Activated CD4-positive, alpha-beta T cell treated with anti-CD3 and anti-CD28 coated beads, Interleukin-2, amount 50 U/mL, for 24 hours (primary cell): ENCODE measurements around the gene EFNA2.
"Not testable (repeated sequence)": the region's sequence is repeated elsewhere in the genome, so short reads cannot be mapped to it uniquely, and the experiment has no call there.

Experiments used
- DNase-seq, 2 donors: peaks; one replicate each; pipeline ENCODE4 v3.0.0-alpha.2; 2020; ENCODE audit warnings: low read depth in 1 of 2, low spot score in 1 of 2

EFNA2 gene

DNA sequence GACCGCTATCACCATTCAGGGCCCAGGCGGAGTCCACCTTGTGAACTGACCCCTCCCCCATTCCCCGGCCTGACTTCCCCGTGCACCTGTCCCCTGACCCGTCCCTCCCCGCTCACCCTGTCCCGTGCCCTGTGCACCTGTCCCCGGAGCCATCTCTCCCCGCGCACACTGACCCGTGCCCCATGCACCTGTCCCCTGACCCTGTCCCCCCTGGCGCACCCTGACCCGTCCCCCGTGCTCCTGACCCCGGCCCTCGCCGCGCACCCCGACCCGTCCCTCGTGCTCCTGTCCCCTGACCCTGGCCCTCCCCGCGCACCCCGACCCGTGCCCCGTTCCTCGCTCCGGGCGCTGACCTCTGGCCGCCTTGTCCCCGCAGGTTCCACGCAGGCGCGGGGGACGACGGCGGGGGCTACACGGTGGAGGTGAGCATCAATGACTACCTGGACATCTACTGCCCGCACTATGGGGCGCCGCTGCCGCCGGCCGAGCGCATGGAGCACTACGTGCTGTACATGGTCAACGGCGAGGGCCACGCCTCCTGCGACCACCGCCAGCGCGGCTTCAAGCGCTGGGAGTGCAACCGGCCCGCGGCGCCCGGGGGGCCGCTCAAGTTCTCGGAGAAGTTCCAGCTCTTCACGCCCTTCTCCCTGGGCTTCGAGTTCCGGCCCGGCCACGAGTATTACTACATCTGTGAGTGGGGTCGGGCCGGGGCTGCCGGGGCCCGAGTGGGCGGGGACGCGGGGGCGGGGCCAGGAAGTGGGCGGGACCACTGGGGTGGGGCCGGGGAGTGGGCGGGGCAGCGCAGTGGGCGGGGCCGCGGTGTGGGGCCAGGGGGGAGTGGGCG, 9.7 kb downstream of the EFNA2 start:
- no peak for DNase-seq

DNA sequence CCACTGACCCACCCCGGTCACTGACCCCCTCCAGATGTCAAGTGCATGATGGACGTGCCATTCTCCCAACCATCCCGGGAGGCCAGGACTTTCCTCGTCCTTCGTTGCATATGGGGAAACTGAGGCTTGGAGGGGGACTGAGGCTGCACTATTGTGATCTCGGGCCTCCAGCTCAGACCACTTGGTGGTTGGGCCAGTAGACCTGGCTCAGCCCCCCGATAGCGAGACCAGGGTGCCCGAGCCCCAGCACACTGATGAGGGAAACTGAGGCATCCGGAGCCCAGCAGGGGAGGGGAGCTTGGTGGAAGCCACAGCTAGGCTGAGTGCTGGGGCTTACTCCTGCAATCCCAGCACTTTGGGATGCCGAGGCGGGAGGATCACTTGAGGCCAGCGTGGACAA, 10.4 kb downstream of the EFNA2 start:
- DNase-seq = no peak

DNA sequence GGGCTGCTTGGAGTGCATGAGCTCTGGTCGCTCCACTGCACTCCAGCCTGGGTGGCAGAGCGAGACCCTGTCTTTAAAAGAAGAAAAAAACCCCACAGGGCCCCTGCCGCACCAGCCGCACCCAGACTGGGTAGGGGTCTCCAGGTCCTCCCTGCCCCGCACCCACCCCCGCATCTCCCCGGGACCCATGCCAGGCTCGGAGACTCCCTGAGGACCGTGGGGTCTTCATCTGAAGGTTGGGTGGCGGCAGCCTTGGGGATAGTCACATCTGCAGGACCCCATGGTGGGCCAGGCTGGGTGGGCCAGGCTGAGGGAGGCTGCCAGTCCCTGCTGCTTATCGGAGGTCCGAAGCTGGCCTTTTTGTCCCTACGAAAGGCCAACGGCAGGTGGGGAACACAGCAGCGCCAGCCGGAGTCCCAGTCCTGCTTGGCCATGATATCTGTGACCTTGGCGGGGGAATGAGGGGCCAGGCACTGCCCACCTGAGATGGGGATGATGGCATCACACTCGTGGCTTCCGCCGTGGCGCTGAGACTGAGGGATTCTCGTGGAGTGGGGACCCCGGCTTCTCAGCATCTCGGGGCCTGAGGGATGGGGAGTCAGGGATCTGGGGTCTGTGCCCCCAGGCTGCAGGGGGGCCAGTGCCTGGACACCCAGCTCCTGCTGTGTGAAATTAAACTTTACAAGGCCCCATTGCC, 11.1 kb downstream of the EFNA2 start:
- DNase-seq = no peak

DNA sequence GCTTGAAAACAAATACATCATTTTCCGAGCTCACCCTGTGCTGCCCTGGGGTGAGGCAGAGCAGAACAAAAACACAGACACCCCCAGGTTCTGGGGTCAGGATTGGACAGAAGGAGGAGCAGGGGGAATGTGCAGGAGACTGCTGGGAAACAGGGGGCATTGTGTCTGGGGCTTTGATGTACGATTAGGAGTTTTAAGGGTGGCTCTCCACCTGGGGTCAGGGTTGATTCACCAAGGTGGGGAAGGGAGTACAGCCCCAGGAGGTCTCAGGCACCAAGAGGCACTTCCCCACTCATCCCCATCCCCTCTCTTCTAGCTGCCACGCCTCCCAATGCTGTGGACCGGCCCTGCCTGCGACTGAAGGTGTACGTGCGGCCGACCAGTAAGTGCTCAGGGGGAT, 12.6 kb downstream of the EFNA2 start:
- DNase-seq = no peak

DNA sequence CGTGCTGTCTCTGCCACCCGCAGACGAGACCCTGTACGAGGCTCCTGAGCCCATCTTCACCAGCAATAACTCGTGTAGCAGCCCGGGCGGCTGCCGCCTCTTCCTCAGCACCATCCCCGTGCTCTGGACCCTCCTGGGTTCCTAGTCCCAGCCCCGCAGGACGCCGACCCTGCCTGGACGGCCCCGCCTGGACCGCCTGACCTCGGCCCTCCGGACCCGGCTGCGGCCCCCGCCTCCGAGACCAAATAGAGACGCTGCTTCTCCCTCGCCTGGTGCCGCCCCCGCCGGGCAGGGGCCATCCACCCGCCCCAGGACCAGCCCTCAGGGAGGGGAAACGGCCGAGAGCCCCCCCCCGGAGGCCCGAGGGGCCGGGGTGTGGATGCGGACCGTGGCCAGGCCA, 14.1 kb downstream of the EFNA2 start:
- no peak for DNase-seq

DNA sequence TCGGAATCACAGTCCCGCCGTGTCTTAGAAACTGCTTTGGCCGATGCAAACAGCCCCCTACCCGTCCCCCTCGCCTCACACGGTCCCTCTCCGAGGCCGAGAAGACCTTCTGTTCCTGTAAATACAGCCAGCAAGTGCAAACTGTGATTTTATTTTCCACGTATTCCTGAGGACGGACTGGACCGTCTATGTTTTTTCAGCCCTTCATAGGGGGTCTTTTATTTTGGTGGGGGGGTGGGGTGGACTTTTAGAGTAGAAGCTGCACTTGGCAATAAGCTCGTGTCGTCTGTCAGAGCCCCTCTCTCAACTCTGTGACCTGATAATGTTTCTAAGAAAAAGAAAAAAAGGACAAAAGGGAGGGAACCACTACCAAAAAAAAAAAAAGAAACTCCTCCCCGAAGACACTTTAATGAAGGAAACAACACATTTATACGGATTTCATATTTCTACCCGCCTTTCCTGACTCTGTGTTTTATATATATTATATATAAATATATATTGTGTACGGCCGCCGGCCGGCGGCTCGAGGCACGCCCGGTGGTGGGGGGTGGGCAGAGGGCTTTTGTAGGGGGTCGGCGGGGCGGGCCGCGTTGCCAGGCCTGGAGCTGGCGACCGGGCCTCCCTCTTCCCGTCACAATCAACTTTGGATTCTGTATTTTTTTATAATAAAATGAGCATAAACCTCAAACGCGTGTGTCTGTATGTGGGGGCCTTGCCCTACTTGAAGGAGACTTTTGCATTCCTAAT, 15.2 kb downstream of the EFNA2 start:
- DNase-seq = no peak

DNA sequence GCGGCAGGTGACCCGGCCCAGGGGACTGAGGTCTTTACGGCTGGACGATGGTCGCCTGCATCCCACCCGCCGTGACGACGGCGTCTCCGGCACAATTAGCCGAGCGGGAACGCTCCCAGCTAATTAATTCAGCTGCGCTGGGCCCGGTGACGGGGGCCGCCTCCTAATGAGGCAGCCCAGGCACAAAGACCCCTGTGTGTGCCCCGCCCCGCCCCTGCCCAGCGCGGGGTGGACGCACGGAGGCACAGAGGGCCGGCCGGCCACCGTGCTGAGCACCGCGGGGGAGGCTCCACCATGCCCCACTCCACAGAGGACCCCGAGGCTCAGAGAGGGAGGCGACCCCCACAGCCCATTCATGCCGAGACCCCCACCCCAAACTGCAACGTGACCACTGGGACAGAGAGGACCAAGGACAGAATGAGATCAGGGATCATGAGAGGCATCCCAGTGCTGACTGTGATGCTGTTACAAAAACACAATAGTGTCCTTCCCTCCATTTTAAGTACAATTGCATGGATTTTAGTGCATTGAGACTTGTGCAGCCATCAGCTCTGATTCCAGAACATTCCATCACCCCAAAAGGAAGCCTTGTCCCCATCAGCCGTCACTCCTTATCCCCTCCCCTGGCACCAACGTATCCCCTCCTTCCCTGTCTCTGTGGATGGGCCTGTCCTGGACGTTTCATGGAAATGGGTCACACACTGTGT, 17.0 kb downstream of the EFNA2 start:
- no peak for DNase-seq

DNA sequence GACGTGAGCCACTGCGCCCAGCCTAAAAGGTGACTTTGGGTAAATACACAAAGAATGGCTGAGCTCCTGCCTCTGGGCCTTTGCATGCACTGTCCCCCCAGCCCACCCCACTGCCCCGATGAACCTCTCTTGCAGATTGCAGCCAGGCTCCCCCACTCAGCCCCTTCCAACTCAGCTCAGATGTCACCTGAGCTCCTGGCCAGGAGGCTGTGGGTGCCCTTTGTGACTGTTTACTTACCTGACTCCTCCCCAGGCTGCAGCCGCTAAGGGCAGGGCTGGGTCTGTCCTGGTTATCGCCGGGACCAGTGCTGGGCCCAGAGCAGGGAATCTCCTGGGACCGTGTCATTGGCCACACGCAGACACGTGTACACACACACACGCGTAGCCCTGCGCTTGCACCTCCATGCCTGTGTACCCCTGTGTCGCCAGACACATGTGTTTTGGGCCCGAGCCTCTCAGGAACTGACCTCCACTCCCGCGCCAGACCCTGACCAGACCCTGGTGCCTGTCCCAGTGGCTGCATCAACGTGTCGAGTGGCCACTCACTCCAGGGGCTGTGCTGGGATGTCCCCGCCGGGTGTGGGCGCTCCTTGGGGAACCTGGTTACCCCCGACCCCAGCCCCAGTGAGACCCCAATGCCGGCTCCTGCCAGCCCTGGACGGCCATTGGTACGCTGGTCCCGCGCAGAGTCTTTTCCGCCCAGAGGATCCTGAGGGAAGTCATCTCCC, 18.7 kb downstream of the EFNA2 start:
- no peak for DNase-seq

DNA sequence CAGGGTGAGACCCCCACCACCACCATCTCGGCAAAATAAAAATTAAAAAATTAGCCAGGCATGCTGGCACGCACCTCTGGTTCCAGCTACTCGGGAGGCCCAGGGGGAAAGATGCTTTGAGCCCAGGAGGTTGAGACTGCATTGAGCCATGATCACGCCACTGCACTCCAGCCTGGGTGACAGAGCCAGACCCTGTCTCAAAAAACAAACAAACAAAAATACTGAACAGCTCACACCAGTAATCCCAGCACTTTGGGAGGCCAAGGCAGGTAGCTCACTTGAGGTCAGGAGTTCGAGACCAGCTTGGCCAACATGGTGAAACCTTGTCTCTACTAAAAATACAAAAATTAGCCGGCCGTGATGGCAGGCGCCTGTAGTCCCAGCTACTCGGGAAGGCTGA, 19.7 kb downstream of the EFNA2 start:
- not testable (repeated sequence) for DNase-seq

DNA sequence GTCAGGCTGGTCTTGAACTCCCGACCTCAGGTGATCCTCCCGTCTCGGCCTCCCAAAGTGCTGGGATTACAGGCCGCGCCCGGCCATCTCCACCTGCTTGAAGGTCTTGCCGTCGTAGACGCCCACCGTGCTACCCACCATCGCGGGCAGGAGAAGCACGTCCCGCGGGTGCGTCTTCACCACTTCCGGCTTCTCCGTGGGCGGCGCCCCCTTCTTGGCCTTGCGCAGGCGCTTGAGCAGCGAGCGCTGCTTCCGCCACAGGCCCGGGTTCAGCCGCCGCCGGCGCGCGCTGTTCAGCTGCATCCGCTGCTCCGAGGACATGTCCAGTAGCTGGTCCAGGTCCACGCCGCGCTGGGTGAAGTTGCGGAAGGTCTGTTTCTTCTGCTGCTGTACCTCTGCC, 21.6 kb downstream of the EFNA2 start:
- no peak for DNase-seq

DNA sequence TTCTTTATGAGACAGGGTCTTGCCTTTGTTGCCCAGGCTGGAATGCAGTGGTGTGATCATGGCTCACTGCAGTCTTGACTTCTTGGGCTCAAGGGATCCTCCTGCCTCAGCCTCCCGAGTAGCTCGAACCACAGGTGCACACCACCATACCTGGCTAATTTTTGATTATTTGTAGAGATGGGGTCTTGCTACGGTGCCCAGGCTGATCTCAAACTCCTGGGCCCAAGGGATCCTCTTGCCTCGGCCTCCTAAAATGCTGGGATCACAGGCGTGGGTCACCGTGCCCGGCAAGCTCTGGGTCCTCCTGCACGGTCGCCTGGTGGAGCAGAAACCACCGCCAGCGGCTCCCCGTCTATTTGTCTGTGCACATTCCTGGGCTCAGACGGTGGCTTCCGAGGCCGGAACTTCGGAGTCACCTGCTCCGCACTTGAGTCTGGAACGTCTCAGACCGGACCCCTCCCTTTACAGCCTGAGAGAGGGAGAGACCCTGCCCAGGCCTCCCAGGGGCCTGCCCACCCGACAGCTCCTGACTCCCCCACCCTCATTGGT, 22.2 kb downstream of the EFNA2 start:
- DNase-seq = no peak

DNA sequence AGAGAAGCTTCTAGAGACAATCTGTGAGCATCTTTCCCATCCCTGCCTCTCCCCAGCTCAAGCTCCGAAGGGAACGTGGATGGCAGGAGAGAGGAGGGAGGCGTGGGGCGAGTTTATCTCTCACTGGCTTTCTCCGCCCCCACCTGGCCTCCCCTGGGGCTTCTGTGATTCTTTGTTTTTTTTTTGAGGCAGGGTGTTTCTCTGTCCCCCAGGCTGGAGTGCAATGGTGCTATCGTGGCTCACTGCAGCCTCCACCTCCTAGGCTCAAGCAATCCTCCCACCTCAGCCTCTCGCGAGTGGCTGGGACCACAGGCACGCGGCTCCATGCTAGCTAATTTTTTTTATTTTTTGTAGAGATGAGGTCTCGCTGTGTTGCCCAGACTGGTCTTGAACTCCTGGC, 23.0 kb downstream of the EFNA2 start:
- DNase-seq = no peak

DNA sequence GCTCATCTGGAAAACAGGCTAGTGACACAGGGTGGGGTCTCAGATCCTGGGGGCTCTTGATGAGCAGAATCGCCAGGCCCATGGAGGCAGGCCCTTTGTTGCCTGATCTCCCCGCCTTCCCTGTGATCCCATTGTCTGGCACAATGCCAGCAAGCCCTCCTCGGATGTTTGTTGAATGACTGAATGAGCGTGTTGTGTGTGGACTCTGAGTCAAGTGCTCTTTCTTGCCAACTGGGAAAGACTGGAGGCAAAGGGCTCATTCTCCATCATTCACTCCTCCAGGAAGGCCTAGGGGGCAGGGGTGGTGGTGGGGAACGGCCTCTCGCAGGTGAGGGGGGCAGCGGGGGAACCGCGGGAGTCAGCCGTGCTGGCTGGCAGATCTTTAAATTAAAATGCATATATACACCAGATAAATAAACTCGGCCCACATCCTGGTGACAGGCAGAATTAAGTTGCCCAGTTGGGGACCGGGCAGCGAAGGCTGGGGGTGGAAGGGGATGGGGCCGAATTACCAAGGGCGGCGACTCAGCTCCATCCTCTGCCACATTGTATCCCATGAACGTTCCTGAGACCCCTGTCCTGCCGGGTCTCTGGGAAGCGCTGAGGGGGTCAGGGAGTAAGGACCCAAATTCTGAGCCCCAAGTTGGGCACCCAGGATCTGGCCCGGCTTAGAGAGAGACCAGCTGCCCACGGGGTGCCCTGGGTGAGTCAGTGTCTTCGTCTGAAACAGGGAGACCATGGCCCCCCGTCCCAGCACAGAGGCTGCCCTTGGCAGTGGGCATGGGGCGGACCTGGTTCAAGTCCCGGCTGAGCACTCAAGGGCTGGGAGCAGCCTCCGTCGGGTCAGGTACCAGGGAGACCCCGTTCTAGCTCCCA, 24.5 kb downstream of the EFNA2 start:
- no peak for DNase-seq

DNA sequence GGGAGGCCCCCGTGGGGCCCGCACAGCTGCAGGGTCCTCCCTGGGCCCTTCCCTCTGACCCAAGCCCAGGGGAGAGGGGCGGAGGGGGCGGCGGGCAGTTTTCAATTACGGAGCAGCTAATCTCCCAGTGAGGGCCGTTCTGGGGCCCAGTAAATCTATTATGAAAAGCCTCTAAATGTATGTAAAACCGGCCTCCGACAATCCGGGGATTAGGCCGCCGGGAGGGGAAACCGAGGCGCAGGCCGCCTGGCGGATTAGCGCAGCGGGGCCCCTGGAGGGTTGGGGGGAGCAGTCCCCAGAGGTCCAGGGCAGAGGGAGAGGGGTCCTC, 25.1 kb downstream of the EFNA2 start:
- no peak for DNase-seq

DNA sequence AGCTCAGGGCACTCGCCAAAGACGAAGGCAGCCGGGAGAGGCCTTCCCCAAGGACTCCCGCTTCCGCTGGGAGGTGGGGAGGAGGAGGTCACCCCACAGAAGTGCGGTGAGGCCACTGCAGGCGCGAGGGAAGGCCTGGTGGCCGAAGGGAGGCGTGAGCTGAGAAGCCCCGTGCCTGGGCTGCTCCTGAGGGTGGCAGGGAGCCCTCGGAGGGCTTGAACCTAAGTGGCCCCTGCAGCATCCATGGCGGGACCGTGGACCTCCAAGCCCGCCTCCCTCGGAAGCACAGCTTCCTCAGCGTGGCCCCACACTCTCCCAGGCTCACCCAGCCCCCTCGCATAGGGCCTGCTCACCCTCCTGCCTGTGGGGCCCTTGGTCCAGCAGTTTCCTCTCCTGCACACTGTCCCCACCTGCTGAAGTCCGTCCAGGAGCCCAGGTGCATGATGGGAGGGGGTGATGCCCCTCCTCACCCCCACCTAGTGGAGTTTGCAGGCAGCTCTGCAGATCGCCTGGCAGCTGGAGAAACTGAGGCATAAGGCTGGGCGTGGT, 25.9 kb downstream of the EFNA2 start:
- no peak for DNase-seq

DNA sequence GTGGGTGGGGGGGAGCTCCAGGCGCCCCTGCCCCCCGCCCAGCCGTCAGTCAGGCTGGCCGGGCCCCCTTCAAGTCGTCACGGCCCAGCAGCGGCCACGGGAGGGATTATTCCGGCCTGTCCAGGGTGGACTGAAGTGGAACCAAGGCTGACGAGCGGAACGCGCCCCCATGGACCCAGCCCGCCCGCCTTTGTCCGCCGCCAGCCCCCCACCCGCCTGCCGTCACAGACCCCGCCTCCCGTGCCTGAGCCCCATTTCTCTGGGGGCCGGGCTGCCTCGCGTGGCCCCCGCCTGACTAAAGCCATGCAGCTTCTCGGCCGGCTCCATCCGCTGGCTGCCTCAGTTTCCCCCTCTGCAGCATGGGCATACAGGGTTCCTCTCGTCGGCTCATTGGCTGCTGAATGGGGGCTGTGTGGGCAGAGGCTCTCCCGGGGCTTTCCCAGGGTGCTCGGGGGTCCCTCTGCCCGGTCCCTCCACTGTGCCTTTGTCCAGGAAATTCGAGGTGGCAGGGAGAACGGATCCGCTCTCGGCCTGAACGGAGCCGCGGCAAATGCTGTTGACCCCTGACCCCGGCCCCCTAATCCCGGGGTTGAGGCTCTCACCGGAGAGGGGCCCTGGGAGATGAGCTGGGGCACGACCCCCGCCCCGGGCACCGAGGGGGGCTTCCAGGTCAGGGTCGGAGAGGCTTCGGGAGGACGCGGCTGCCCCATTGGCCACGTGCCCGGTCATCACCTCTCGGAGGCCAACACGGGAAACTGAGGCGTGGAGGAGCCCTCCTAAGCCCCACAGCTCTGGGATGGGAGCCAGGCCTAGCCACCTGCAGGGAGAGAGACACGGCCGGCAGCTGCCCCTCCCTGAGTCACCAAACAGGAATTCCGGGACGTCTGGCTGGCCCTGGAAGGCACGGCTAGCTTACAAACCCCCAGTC, 27.4 kb downstream of the EFNA2 start:
- no peak for DNase-seq

DNA sequence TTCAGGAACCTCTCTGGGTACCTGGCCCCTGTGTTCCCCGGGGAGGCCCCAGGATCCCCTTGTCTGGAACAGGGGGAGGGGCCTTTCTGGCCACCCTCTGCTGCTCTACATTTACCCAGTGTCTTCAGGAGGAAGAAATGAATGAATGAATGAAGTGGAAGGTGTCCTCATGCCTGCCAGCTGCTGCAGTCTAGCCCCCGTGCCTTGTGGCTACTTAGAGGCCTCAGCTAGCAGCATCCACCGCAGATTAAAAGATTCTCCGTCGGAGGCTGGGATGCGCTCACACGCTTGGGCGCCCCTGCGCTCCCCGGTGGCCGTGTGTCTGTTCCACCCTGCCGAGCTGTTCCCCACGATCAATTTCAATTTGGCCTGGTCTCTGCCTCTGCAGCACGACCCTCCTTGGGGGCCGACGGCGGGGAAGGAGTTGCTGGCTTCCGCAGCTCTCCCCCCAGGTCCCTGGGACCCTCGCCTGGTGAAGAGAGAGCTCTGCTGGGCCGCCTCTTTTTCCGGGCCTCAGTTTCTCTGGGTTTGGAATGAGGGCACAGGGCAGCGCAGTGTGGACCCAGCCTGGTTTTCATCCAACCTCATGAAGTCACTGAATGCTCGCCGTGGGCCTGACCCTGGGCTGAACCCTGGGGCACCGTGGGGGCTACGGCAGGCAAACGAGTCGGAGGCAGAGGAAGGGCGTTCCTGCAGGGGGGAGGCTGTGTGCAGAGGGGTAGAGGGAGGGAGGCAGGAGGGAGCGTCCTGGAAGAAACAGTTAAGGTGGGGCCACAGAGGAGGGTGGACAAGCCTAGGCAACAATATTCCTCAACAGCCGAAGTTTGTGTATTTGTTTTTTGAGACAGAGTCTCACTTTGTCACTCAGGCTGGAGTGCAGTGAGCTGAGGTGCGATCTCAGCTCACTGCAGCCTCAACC, 28.3 kb downstream of the EFNA2 start:
- DNase-seq = no peak
